SK-N-SH (cell line): ENCODE data around the gene PHAF1. TPM values are rescaled to one million over a fixed set of nuclear protein-coding genes. Genes with fewer than 3 reads are reported as not detected.

Experiments
- CTCF ChIA-PET: fragments of 300-600, 350-600 bp; formaldehyde crosslinking; extraction: SDS; loops from one replicate; lab custom pipeline; 2021; lab: Yijun Ruan, JAX
- POLR2A ChIA-PET: fragments of 350-600 bp; sonication (Branson Sonifier 250); formaldehyde crosslinking; extraction: SDS; loops from one replicate; lab custom pipeline; 2020; ENCODE audit warnings: antibody characterized with exemption, inconsistent platforms; lab: Yijun Ruan, JAX
- DNase-seq: peaks from one replicate; pipeline ENCODE4 v3.0.0; 2012
- H2AFZ ChIP-seq: fragments of 200-600 bp; sonication (generic); 2 replicates; pipeline ENCODE4 v1.8.1; 2016; ENCODE audit warnings: antibody characterized with exemption, mild to moderate bottlenecking, low read depth
- H3F3A ChIP-seq: fragments of 200-600 bp; sonication (generic); replicated peaks from 2 replicates; pipeline ENCODE3; 2016; ENCODE audit warnings: antibody characterized with exemption, mild to moderate bottlenecking; ENCODE audit not compliant: insufficient read depth
- H3K27ac ChIP-seq, 2 experiments: fragments of 200-500 bp in 1 of 2; fragments of 200-600 bp in 1 of 2; sonication (Bioruptor generic) in 1 of 2; sonication (generic), shearing (Covaris generic) in 1 of 2; 2 replicates each; pipeline versions ENCODE4 v1.5.1 to v1.6.1; 2014 to 2016; ENCODE audit warnings: low read depth in 2 of 2, inconsistent platforms in 1 of 2, low read length in 1 of 2, mild to moderate bottlenecking in 1 of 2, mixed read lengths in 1 of 2
- H3K27me3 ChIP-seq: fragments of 200-600 bp; sonication (generic), shearing (Covaris generic); 2 replicates; pipeline ENCODE4 v1.6.1; 2016; ENCODE audit warnings: mixed run types; ENCODE audit not compliant: insufficient read depth
- H3K36me3 ChIP-seq, 2 experiments: fragments of 200-500 bp in 1 of 2; fragments of 200-600 bp in 1 of 2; sonication (Bioruptor generic) in 1 of 2; sonication (generic) in 1 of 2; replicated peaks in 1 of 2; 2 replicates each; pipeline versions ENCODE3 to v1.5.1; 2014 to 2016; ENCODE audit warnings: low read length in 1 of 2, mild to moderate bottlenecking in 1 of 2; ENCODE audit not compliant: insufficient read depth in 2 of 2, control insufficient read depth in 1 of 2
- H3K4me1 ChIP-seq, 2 experiments: fragments of 200-500 bp in 1 of 2; fragments of 200-600 bp in 1 of 2; sonication (Bioruptor generic) in 1 of 2; sonication (generic), shearing (Covaris generic) in 1 of 2; 2 replicates each; pipeline versions ENCODE4 v1.5.1 to v1.6.1; 2014 to 2016; ENCODE audit warnings: low read depth in 1 of 2, low read length in 1 of 2, mixed run types in 1 of 2; ENCODE audit not compliant: insufficient read depth in 2 of 2, control insufficient read depth in 1 of 2
- H3K4me2 ChIP-seq: fragments of 200-600 bp; sonication (generic), shearing (Covaris generic); 2 replicates; pipeline ENCODE4 v1.6.1; 2017; ENCODE audit warnings: mixed run types
- H3K4me3 ChIP-seq, 2 experiments: fragments of 200-500 bp in 1 of 2; fragments of 200-600 bp in 1 of 2; sonication (Bioruptor generic) in 1 of 2; sonication (generic), shearing (Covaris generic) in 1 of 2; 2 replicates each; pipeline versions ENCODE4 v1.5.1 to v1.8.1; 2014 to 2016; ENCODE audit warnings: low read depth in 2 of 2, inconsistent platforms in 1 of 2, low read length in 1 of 2, mild to moderate bottlenecking in 1 of 2, mixed read lengths in 1 of 2, moderate library complexity in 1 of 2
- H3K79me2 ChIP-seq: fragments of 200-600 bp; sonication (generic); 2 replicates; pipeline ENCODE4 v1.8.1; 2017; ENCODE audit warnings: mild to moderate bottlenecking; ENCODE audit not compliant: insufficient read depth
- H3K9ac ChIP-seq: fragments of 200-600 bp; sonication (generic); 2 replicates; pipeline ENCODE4 v1.6.1; 2017; ENCODE audit warnings: mixed run types
- H3K9me2 ChIP-seq: fragments of 200-600 bp; sonication (generic); 2 replicates; pipeline ENCODE4 v1.6.1; 2017; ENCODE audit warnings: mixed run types
- H3K9me3 ChIP-seq: fragments of 200-600 bp; sonication (generic); 2 replicates; pipeline ENCODE4 v1.6.1; 2017; ENCODE audit warnings: mixed run types, mild to moderate bottlenecking, moderate library complexity
- H4K20me1 ChIP-seq: fragments of 200-600 bp; sonication (generic); 2 replicates; pipeline ENCODE4 v1.6.1; 2017; ENCODE audit warnings: mild to moderate bottlenecking, mixed run types; ENCODE audit not compliant: insufficient read depth
- CHD2 ChIP-seq: fragments of 150-350 bp; IDR thresholded peaks from 2 replicates; pipeline ENCODE4 v1.6.1; 2018; ENCODE audit warnings: low read length; ENCODE audit not compliant: partially characterized antibody
- CTCF ChIP-seq: fragments of 200-600 bp; sonication (generic); IDR thresholded peaks from 2 replicates; pipeline ENCODE4 v1.6.1; 2017; ENCODE audit warnings: antibody characterized with exemption, mild to moderate bottlenecking, moderate library complexity
- EP300 ChIP-seq, 2 experiments: IDR thresholded peaks; 2 replicates each; pipeline versions ENCODE4 v1.4.0 to v1.6.1; 2012; ENCODE audit warnings: borderline replicate concordance in 1 of 2, low read depth in 1 of 2, low read length in 1 of 2
- EZH2phosphoT487 ChIP-seq: fragments of 200-600 bp; sonication (generic); IDR thresholded peaks from 2 replicates; pipeline ENCODE4 v1.6.1; 2017; ENCODE audit warnings: low read depth, mixed run types, mild to moderate bottlenecking, antibody characterized with exemption, moderate library complexity, borderline replicate concordance
- FOSL2 ChIP-seq: IDR thresholded peaks from 2 replicates; pipeline ENCODE4 v1.4.0; 2012; ENCODE audit warnings: low read depth, mild to moderate bottlenecking, moderate library complexity, borderline replicate concordance
- GABPA ChIP-seq: IDR thresholded peaks from 2 replicates; pipeline ENCODE4 v1.4.0; 2012; ENCODE audit warnings: low read depth, mild to moderate bottlenecking
- JUND ChIP-seq: IDR thresholded peaks from 2 replicates; pipeline ENCODE4 v1.4.0; 2012
- MEF2A ChIP-seq: IDR thresholded peaks from 2 replicates; pipeline ENCODE4 v1.4.0; 2012; ENCODE audit warnings: low read depth, borderline replicate concordance
- PBX3 ChIP-seq: IDR thresholded peaks from 2 replicates; pipeline ENCODE4; 2012
- POLR2AphosphoS5 ChIP-seq: IDR thresholded peaks from 2 replicates; pipeline ENCODE4 v1.6.1; 2012; ENCODE audit warnings: low read depth, low read length
- RAD21 ChIP-seq: IDR thresholded peaks from 2 replicates; pipeline ENCODE4 v1.6.1; 2012; ENCODE audit warnings: mild to moderate bottlenecking, low read length
- REST ChIP-seq: IDR thresholded peaks from 2 replicates; pipeline ENCODE4 v1.6.1; 2012; ENCODE audit warnings: mild to moderate bottlenecking, low read depth, low read length, moderate library complexity
- RFX5 ChIP-seq: IDR thresholded peaks from 2 replicates; pipeline ENCODE4 v1.6.1; 2012; ENCODE audit warnings: mild to moderate bottlenecking, improper control_type of control experiment, low read length
- RXRA ChIP-seq: IDR thresholded peaks from 2 replicates; pipeline ENCODE4 v1.4.0; 2012; ENCODE audit warnings: low read depth, mild to moderate bottlenecking, borderline replicate concordance
- SIN3A ChIP-seq: IDR thresholded peaks from 2 replicates; pipeline ENCODE4 v1.6.1; 2012; ENCODE audit warnings: low read depth, mild to moderate bottlenecking, low read length, moderate library complexity, borderline replicate concordance
- TCF12 ChIP-seq: IDR thresholded peaks from 2 replicates; pipeline ENCODE4 v1.4.0; 2012
- TEAD4 ChIP-seq: IDR thresholded peaks from 2 replicates; pipeline ENCODE4 v1.4.0; 2012; ENCODE audit warnings: mild to moderate bottlenecking, borderline replicate concordance; ENCODE audit not compliant: insufficient read depth
- USF2 ChIP-seq: fragments of 150-350 bp; IDR thresholded peaks from 2 replicates; pipeline ENCODE4 v1.6.1; 2017; ENCODE audit warnings: antibody characterized with exemption, low read length, low read depth, borderline replicate concordance
- YY1 ChIP-seq: IDR thresholded peaks from 2 replicates; pipeline ENCODE4 v1.4.0; 2012; ENCODE audit warnings: low read depth, mild to moderate bottlenecking
- ZBTB33 ChIP-seq: IDR thresholded peaks from 2 replicates; pipeline ENCODE4 v1.4.0; 2012; ENCODE audit warnings: low read depth, borderline replicate concordance
- WGBS: methylation state at CpG from one replicate; pipeline ENCODE4 v1.1.6; 2017; ENCODE audit warnings: low lambda C conversion rate; 5-methylcytosine and 5-hydroxymethylcytosine counted together
- polyA plus RNA-seq, 3 experiments: library from polyadenylated mRNA; depleted of rRNA; stranded (reverse); fragments of >200 nt; gene quantifications; 2 replicates each; pipeline ENCODE4 v1.2.3, GENCODE V29; 2012

The PHAF1 gene
- polyA plus RNA-seq, 1 of the 3 experiments (the other 2 are of a cell fraction), result 17.3 TPM

GRCh38 chr16:67190448-67191399 lies 81.0 kb downstream of the PHAF1 start:
- no peak for DNase-seq
- H3K9me3 ChIP-seq, result no peaks in the 10 kb centered on the region
- peaks cover 22 to 27% of the 10 kb centered on the region in 2 experiments for H3K4me1 ChIP-seq
- no peak for TF ChIP-seq SIN3A
- TF ChIP-seq CTCF, result no peak
- no peak for TF ChIP-seq TCF12
- TF ChIP-seq RXRA, result no peak
- TF ChIP-seq PBX3, result no peak
- TF ChIP-seq CHD2, result no peak
- no peak for TF ChIP-seq MEF2A
- TF ChIP-seq POLR2AphosphoS5, result no peak
- no peak for TF ChIP-seq JUND
- TF ChIP-seq EZH2phosphoT487, result no peak
- no peak for TF ChIP-seq FOSL2
- no peak for TF ChIP-seq GABPA
- no peak for TF ChIP-seq TEAD4
- TF ChIP-seq RAD21, result no peak
- no peak for TF ChIP-seq REST
- no peak for TF ChIP-seq USF2
- no peak for TF ChIP-seq YY1
- no peak for TF ChIP-seq RFX5
- no peak for TF ChIP-seq ZBTB33
- no peak for TF ChIP-seq EP300 (IDR thresholded peaks at IDR 0.05; ENCODE audit: borderline replicate concordance in 1 of 2, low read depth in 1 of 2, low read length in 1 of 2)
- TF ChIP-seq, all 33 proteins: peak for 0
- peaks cover 41% of the 10 kb centered on the region for H3K79me2 ChIP-seq
- no peaks in the 10 kb centered on the region for H3K27me3 ChIP-seq
- H3K9ac ChIP-seq, result no peak overlapping the region
- H4K20me1 ChIP-seq, result peaks cover 21% of the 10 kb centered on the region
- H2AFZ ChIP-seq, result no peak overlapping the region
- CTCF ChIA-PET, result interaction anchor here (1.4 to 3.5 kb wide), 3 partner anchors 35 to 213 kb away, joined by 3 to 11 read pairs (median 9); no protein-coding TSS in a partner anchor
- H3K27ac ChIP-seq, result no peak overlapping the region
- 80% methylated on average over 13 of the region's 13 CpGs for WGBS
- H3F3A ChIP-seq, result peaks cover 24% of the 10 kb centered on the region
- H3K36me3 ChIP-seq, result peaks cover 12 to 27% of the 10 kb centered on the region in 2 experiments
- no peaks in the 10 kb centered on the region for H3K9me2 ChIP-seq
- POLR2A ChIA-PET, result interaction anchor here (1.2 kb wide), 1 partner anchor 30 kb away, joined by 3 read pairs; no protein-coding TSS in a partner anchor
- no peak overlapping the region for H3K4me3 ChIP-seq
- H3K4me2 ChIP-seq, result no peak overlapping the region; the same call in 1 of the 2 replicates
